HEK293 (cell line): ENCODE data around the gene SRSF1.

Source experiments
- CTCF ChIA-PET: fragments of 350-600 bp; formaldehyde crosslinking; extraction: SDS; loops from one replicate; lab custom pipeline; 2021; ENCODE audit warnings: antibody characterized with exemption; lab: Yijun Ruan, JAX
- POLR2A ChIA-PET: fragments of 300-600 bp; formaldehyde crosslinking; extraction: SDS; loops from one replicate; lab custom pipeline; 2020; ENCODE audit warnings: antibody characterized with exemption, inconsistent platforms; lab: Yijun Ruan, JAX
- H3K27ac ChIP-seq: fragments of 200-500 bp; sonication (Bioruptor generic); 2 replicates; pipeline ENCODE4 v1.5.1; 2014; ENCODE audit warnings: low read depth, low read length, control low read depth, inconsistent platforms; ENCODE audit errors: extremely low read depth
- H3K36me3 ChIP-seq, 2 experiments: fragments of 200-500 bp in 1 of 2; sonication (Bioruptor generic) in 1 of 2; 1 replicate in 1 of 2; 2 replicates in 1 of 2; pipeline ENCODE4 v1.5.1; 2014 to 2017; ENCODE audit warnings: inconsistent platforms in 2 of 2, low read length in 2 of 2; ENCODE audit not compliant: control insufficient read depth in 2 of 2, insufficient read depth in 1 of 2
- H3K4me1 ChIP-seq: fragments of 200-500 bp; sonication (Bioruptor generic); 2 replicates; pipeline ENCODE4 v1.5.1; 2014; ENCODE audit warnings: mild to moderate bottlenecking, low read length, inconsistent platforms; ENCODE audit not compliant: control insufficient read depth, insufficient read depth
- H3K4me3 ChIP-seq: 2 replicates; pipeline ENCODE4 v1.5.1; 2011; ENCODE audit warnings: low read depth, mild to moderate bottlenecking, control low read depth, low read length, moderate library complexity
- H3K9me3 ChIP-seq: fragments of 200-500 bp; sonication (Bioruptor generic); 2 replicates; pipeline ENCODE4 v1.5.1; 2014; ENCODE audit warnings: low read depth, low read length, inconsistent platforms; ENCODE audit not compliant: control insufficient read depth, insufficient read depth
- BCL11A ChIP-seq: fragments of 450-650 bp; formaldehyde crosslinking; IDR thresholded peaks from 2 replicates; pipeline ENCODE4 v1.5.1; 2016; ENCODE audit warnings: low read depth, missing biosample characterization, missing genetic modification characterization
- FEZF1 ChIP-seq: fragments of 450-650 bp; formaldehyde crosslinking; IDR thresholded peaks from 2 replicates; pipeline ENCODE4 v1.5.1; 2016; ENCODE audit warnings: missing biosample characterization, missing genetic modification characterization
- KLF10 ChIP-seq: fragments of 450-650 bp; IDR thresholded peaks from 2 replicates; pipeline ENCODE4 v1.5.1; 2018; ENCODE audit warnings: missing biosample characterization, mild to moderate bottlenecking, missing genetic modification characterization
- MYNN ChIP-seq: fragments of 450-650 bp; formaldehyde crosslinking; IDR thresholded peaks from 2 replicates; pipeline ENCODE4 v1.5.1; 2016; ENCODE audit warnings: missing biosample characterization, missing genetic modification characterization, borderline replicate concordance
- OVOL3 ChIP-seq: fragments of 450-650 bp; formaldehyde crosslinking; IDR thresholded peaks from 2 replicates; pipeline ENCODE4 v1.5.1; 2016; ENCODE audit warnings: missing biosample characterization, missing genetic modification characterization
- PRDM1 ChIP-seq: fragments of 450-650 bp; formaldehyde crosslinking; IDR thresholded peaks from 2 replicates; pipeline ENCODE4; 2016; ENCODE audit warnings: missing biosample characterization, missing genetic modification characterization
- WT1 ChIP-seq: fragments of 450-650 bp; formaldehyde crosslinking; IDR thresholded peaks from 2 replicates; pipeline ENCODE4 v1.5.1; 2016; ENCODE audit warnings: missing biosample characterization, missing genetic modification characterization
- YY2 ChIP-seq: fragments of 450-650 bp; formaldehyde crosslinking; IDR thresholded peaks from 2 replicates; pipeline ENCODE4 v1.5.1; 2016; ENCODE audit warnings: missing biosample characterization, missing genetic modification characterization
- ZBTB1 ChIP-seq: fragments of 450-650 bp; formaldehyde crosslinking; IDR thresholded peaks from 2 replicates; pipeline ENCODE4 v1.5.1; 2016; ENCODE audit warnings: missing biosample characterization, missing genetic modification characterization
- ZBTB17 ChIP-seq: fragments of 450-650 bp; formaldehyde crosslinking; IDR thresholded peaks from 2 replicates; pipeline ENCODE4 v1.5.1; 2016; ENCODE audit warnings: missing biosample characterization, missing genetic modification characterization
- ZNF146 ChIP-seq: fragments of 450-650 bp; formaldehyde crosslinking; IDR thresholded peaks from 2 replicates; pipeline ENCODE4 v1.5.1; 2016; ENCODE audit warnings: missing biosample characterization, missing genetic modification characterization
- ZNF221 ChIP-seq: fragments of 450-650 bp; formaldehyde crosslinking; IDR thresholded peaks from 2 replicates; pipeline ENCODE4 v1.5.1; 2017; ENCODE audit warnings: missing biosample characterization, missing genetic modification characterization, borderline replicate concordance
- ZNF239 ChIP-seq: fragments of 450-650 bp; formaldehyde crosslinking; IDR thresholded peaks from 2 replicates; pipeline ENCODE4 v1.5.1; 2016; ENCODE audit warnings: missing biosample characterization, missing genetic modification characterization
- ZNF24 ChIP-seq: fragments of 450-650 bp; formaldehyde crosslinking; IDR thresholded peaks from 2 replicates; pipeline ENCODE4 v1.5.1; 2016; ENCODE audit warnings: missing biosample characterization, missing genetic modification characterization
- ZNF311 ChIP-seq: fragments of 450-650 bp; formaldehyde crosslinking; IDR thresholded peaks from 2 replicates; pipeline ENCODE4 v1.5.1; 2017; ENCODE audit warnings: missing biosample characterization, missing genetic modification characterization, borderline replicate concordance
- ZNF341 ChIP-seq: fragments of 450-650 bp; formaldehyde crosslinking; IDR thresholded peaks from 2 replicates; pipeline ENCODE4; 2016; ENCODE audit warnings: low read depth, missing biosample characterization, missing genetic modification characterization
- ZNF544 ChIP-seq: fragments of 450-650 bp; formaldehyde crosslinking; IDR thresholded peaks from 2 replicates; pipeline ENCODE4 v1.5.0; 2017; ENCODE audit warnings: missing biosample characterization, missing genetic modification characterization
- ZNF555 ChIP-seq: fragments of 450-650 bp; formaldehyde crosslinking; conservative IDR thresholded peaks from 2 replicates; pipeline ENCODE4 v1.5.1; 2017; ENCODE audit warnings: missing biosample characterization, mild to moderate bottlenecking, missing genetic modification characterization, inconsistent platforms
- ZNF658 ChIP-seq: fragments of 450-650 bp; formaldehyde crosslinking; IDR thresholded peaks from 2 replicates; pipeline ENCODE4; 2016; ENCODE audit warnings: missing biosample characterization, missing genetic modification characterization
- TF ChIP-seq, protein P1 (sequence below): fragments of 450-650 bp; formaldehyde crosslinking; IDR thresholded peaks from 2 replicates; pipeline ENCODE4 v1.5.1; 2016; ENCODE audit warnings: missing biosample characterization, missing genetic modification characterization, low read depth
- TF ChIP-seq, protein P2 (sequence below): fragments of 450-650 bp; formaldehyde crosslinking; IDR thresholded peaks from 2 replicates; pipeline ENCODE4 v1.5.1; 2016; ENCODE audit warnings: missing biosample characterization, missing genetic modification characterization
- TF ChIP-seq, protein P3 (sequence below): fragments of 450-650 bp; formaldehyde crosslinking; IDR thresholded peaks from 2 replicates; pipeline ENCODE4 v1.5.1; 2016; ENCODE audit warnings: missing biosample characterization, missing genetic modification characterization, borderline replicate concordance
- TF ChIP-seq, protein P4 (sequence below): fragments of 450-650 bp; formaldehyde crosslinking; IDR thresholded peaks from 2 replicates; pipeline ENCODE4 v1.5.1; 2017; ENCODE audit warnings: missing biosample characterization, missing genetic modification characterization

SRSF1 gene, protein sequence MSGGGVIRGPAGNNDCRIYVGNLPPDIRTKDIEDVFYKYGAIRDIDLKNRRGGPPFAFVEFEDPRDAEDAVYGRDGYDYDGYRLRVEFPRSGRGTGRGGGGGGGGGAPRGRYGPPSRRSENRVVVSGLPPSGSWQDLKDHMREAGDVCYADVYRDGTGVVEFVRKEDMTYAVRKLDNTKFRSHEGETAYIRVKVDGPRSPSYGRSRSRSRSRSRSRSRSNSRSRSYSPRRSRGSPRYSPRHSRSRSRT

DNA sequence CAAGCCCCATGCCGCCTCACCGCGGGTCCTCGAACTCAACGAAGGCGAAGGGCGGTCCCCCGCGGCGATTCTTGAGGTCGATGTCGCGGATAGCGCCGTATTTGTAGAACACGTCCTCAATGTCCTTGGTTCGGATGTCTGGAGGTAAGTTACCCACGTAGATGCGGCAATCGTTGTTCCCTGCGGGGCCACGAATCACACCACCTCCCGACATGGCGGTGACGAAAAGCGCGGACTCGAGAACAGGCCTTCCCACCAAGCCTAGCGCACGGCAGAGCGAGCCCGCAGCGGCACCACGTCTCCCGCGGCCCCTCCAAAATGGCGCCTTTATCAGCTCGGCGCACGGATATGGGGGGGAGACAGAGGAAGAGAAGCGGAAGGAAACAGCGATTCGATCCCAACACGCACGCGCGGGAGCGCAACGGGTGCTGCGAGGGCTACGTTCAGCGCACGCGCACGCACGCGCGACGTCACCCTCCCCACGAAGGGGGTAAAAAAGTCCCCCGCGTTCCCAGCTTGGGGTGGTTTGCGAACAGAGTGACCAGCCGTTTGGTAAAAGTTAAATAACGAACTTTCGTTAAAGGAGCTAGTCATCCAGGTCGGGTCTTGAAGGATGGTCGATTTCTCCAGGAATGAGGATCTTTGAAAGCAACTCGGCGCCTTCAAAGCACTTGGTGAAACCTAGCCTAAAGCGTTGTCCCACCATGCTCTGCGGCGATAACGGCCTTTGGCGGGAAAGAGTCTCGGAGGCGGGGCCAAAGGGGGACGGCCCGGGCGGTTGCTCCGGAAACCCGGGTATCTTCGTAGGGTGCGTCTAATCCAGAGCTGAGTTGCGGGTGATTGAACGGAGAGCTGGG is at the start of gene SRSF1:
Gene SRSF1 (minus strand): TSS at position 323 of the 857 bp plus-strand sequence. CDS start 109 bp downstream, at position 214.
- ChIA-PET POLR2A (interaction anchor here (0.6 to 3.1 kb wide), 45 partner anchors 8 to 410 kb away, joined by 3 to 101 read pairs (median 5); partner anchors contain the start of genes CUEDC1, DYNLL2, MRPS23 and RNF43), CTCF (interaction anchor here (0.6 to 4.1 kb wide), 11 partner anchors 9 to 857 kb away, joined by 3 to 16 read pairs (median 4); no protein-coding TSS in a partner anchor)
- peak within 1 kb of the TSS; percentile 94 for H3K4me3 ChIP-seq
- H3K9me3 ChIP-seq: no peaks in the 10 kb centered on the region
- peaks cover 22% of the 10 kb centered on the region for H3K4me1 ChIP-seq
- peaks cover 37 to 40% of the 10 kb centered on the region in 2 experiments for H3K36me3 ChIP-seq
- peak within 1 kb of the TSS; percentile 100 for H3K27ac ChIP-seq
- TF ChIP-seq ZNF24 (tag by site-specific recombination) (peak; percentile 46), WT1 (tag by site-specific recombination) (peak; percentile 37), ZNF146 (tag by site-specific recombination) (peak; percentile 51; the same call in 1 of the 2 replicates), ZNF544 (no peak), ZNF239 (tag by site-specific recombination) (peak; percentile 51; the same call in 1 of the 2 replicates), ZNF311 (tag by site-specific recombination) (no peak), MYNN (tag by site-specific recombination) (no peak; the same call in none of the 2 replicates), FEZF1 (tag by site-specific recombination) (peak; percentile 22; the same call in 1 of the 2 replicates), ZBTB1 (peak; percentile 41; the same call in 1 of the 2 replicates), ZNF555 (tag by site-specific recombination) (no peak), ZNF341 (tag by site-specific recombination) (peak; percentile 92), BCL11A (tag by site-specific recombination) (0 out of 2 replicates have a peak, but pooled peaks have one; percentile 36), ZNF658 (no peak), ZBTB17 (peak; percentile 94), PRDM1 (tag by site-specific recombination) (peak; percentile 92), ZNF221 (tag by site-specific recombination) (no peak; the same call in 1 of the 2 replicates), YY2 (tag by site-specific recombination) (peak; percentile 88), KLF10 (tag by site-specific recombination) (peak; percentile 72), OVOL3 (tag by site-specific recombination) (peak; percentile 94)
- TF ChIP-seq, protein P1, sequence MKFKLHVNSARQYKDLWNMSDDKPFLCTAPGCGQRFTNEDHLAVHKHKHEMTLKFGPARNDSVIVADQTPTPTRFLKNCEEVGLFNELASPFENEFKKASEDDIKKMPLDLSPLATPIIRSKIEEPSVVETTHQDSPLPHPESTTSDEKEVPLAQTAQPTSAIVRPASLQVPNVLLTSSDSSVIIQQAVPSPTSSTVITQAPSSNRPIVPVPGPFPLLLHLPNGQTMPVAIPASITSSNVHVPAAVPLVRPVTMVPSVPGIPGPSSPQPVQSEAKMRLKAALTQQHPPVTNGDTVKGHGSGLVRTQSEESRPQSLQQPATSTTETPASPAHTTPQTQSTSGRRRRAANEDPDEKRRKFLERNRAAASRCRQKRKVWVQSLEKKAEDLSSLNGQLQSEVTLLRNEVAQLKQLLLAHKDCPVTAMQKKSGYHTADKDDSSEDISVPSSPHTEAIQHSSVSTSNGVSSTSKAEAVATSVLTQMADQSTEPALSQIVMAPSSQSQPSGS (tag by site-specific recombination): peak; percentile 74; the same call in 1 of the 2 replicates
- TF ChIP-seq, protein P2, sequence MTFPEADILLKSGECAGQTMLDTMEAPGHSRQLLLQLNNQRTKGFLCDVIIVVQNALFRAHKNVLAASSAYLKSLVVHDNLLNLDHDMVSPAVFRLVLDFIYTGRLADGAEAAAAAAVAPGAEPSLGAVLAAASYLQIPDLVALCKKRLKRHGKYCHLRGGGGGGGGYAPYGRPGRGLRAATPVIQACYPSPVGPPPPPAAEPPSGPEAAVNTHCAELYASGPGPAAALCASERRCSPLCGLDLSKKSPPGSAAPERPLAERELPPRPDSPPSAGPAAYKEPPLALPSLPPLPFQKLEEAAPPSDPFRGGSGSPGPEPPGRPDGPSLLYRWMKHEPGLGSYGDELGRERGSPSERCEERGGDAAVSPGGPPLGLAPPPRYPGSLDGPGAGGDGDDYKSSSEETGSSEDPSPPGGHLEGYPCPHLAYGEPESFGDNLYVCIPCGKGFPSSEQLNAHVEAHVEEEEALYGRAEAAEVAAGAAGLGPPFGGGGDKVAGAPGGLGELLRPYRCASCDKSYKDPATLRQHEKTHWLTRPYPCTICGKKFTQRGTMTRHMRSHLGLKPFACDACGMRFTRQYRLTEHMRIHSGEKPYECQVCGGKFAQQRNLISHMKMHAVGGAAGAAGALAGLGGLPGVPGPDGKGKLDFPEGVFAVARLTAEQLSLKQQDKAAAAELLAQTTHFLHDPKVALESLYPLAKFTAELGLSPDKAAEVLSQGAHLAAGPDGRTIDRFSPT: no peak
- TF ChIP-seq, protein P3, sequence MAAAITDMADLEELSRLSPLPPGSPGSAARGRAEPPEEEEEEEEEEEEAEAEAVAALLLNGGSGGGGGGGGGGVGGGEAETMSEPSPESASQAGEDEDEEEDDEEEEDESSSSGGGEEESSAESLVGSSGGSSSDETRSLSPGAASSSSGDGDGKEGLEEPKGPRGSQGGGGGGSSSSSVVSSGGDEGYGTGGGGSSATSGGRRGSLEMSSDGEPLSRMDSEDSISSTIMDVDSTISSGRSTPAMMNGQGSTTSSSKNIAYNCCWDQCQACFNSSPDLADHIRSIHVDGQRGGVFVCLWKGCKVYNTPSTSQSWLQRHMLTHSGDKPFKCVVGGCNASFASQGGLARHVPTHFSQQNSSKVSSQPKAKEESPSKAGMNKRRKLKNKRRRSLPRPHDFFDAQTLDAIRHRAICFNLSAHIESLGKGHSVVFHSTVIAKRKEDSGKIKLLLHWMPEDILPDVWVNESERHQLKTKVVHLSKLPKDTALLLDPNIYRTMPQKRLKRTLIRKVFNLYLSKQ: no peak
- TF ChIP-seq, protein P4, sequence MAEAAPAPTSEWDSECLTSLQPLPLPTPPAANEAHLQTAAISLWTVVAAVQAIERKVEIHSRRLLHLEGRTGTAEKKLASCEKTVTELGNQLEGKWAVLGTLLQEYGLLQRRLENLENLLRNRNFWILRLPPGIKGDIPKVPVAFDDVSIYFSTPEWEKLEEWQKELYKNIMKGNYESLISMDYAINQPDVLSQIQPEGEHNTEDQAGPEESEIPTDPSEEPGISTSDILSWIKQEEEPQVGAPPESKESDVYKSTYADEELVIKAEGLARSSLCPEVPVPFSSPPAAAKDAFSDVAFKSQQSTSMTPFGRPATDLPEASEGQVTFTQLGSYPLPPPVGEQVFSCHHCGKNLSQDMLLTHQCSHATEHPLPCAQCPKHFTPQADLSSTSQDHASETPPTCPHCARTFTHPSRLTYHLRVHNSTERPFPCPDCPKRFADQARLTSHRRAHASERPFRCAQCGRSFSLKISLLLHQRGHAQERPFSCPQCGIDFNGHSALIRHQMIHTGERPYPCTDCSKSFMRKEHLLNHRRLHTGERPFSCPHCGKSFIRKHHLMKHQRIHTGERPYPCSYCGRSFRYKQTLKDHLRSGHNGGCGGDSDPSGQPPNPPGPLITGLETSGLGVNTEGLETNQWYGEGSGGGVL (tag by site-specific recombination): peak; percentile 80
